GM03348 (cell line): ENCODE results near the gene CHST11.

ENCODE experiments used
- DNase-seq: peaks from one replicate; pipeline ENCODE4 v3.0.0; 2012; ENCODE audit warnings: low spot score

The CHST11 gene

DNA sequence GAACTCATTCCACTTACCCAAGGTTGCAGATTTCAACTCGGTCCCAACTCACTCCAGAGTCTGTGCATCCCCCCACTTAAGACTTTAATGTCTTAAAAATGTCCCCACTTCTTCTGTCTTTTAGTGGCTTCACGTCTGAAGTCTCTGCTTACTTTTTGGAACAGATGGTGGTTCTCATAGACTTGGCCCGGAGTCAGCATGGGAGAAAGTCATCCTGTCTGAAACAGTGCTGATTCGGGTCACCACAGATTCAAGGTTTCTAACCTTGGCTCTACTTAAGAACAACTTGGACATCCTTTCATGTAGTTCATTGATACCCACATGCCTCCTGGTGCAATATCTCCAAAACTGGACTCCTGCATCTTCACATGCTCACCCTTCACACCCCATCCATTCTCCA, 26.0 kb downstream of the CHST11 start:
- DNase-seq = no peak

DNA sequence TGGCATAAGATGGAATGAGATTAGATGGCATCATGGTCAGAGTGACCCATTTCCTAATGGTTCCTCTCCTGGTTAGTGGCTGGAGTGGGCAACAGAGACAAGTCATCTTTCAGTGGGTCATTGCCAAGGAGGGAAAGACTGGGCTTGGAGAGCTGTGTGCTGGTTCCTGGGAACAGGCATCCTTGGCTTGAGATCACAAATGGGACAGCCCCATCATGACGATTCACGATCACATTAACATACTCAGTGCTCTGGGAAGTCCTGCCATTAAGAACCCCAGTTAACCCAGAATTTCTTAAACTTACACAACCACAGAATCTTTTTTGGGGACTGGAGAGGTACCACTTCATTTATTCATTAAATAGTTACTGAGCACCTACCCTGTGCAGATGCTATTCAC, 27.3 kb downstream of the CHST11 start:
- no peak for DNase-seq

GRCh38 chr12:104485651-104486362, 29.1 kb downstream of the CHST11 start:
- DNase-seq = no peak

DNA sequence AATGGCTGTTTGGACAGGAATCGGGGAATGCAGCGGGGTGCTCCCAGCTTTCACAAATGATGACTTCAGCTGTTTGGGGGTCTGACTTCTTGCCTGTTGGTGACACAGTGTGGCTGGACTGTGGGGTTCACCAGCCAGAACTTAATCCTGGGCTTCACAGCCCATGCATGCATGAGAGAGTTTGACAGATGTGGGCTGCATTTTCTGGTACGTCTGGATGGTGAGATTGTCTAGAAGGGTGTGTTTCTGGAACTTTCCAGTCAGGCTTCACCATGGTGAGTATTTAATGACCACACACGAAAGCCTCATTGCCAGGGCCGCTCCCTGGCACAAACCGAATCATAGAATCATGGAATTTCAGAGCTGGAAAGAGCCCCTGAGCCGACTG, 29.6 kb downstream of the CHST11 start:
- no peak for DNase-seq

GRCh38 chr12:104486943-104487819, 30.4 kb downstream of the CHST11 start:
- DNase-seq = no peak

- no peak for DNase-seq
Observed at GRCh38 chr12:104488374-104488773, 31.6 kb downstream of the CHST11 start.

GRCh38 chr12:104490186-104490585, 33.4 kb downstream of the CHST11 start:
- no peak for DNase-seq

DNA sequence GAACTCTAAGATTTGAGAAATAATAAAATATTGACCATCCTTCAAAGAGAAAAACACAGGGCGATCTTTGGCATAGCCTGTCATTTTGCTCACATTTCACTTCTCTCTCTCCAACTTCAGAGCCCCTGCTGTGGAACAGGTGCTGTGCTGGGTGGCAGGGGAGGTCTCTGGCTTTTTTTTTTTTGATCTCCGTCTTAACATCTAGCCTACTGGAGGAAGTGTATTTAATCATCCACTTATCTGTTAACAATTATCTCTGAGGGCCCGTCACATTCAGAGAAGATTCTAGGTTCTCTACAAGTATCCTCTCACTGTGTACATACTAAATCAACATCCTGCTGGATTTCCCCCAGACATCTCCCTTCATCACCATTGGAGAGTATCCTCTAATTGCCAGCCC, 34.1 kb downstream of the CHST11 start:
- no peak for DNase-seq

DNA sequence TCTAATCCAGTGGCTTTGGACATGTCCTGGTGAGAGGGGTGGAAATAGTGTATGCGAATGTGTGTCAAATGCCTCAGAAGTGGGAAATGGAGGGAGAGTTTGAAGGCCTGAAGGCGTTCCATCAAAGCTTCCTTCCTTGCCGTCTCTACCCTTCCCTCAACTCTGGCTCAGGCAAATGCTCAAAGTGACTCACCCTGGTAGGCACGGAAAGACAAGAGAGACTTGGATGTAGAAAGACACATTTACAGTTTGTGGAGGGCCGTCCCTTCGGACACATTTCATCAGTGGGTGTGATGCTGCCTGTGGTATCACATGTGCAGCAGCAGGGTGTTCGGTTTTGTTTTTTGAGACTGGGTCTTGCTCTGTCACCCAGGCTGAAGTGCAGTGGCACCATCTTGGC, 36.7 kb downstream of the CHST11 start:
- DNase-seq = peak; percentile 23

DNA sequence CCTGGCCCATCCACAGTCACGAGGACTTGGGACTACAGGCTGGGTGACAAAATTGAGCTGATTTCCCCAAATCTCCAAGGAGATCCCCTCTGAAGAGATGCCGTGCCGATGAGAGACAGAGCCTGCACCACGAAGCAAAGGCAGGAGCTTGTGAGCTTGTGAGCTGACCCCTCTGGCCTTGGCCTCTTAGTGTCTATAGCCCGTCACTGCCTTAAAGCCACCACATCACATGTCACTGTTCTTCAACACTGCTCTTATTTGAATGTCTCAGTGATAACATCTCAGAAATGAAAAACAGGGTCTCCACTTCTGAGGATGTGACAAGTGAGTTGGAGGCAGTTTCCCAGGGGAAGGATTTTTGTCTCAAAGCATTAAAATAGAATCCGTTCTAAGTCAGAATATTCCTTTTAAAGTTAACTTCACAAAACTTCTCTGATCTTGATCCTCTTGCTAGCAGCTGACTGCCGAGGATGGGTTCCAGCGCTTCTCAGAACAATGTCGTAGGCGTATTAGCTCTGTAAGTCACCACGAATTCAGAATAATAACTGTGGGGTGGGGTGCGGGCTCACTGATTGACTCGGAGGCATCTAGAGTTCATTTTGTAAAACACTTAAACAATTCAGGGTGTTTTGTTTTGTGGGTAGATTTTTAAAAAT, 37.5 kb downstream of the CHST11 start:
- DNase-seq = peak; percentile 46

- DNase-seq = no peak
Observed at GRCh38 chr12:104494793-104495158, 38.0 kb downstream of the CHST11 start.

- no peak for DNase-seq
Observed at GRCh38 chr12:104495786-104496185, 39.0 kb downstream of the CHST11 start.

GRCh38 chr12:104496336-104496735, 39.6 kb downstream of the CHST11 start:
- DNase-seq = no peak

DNA sequence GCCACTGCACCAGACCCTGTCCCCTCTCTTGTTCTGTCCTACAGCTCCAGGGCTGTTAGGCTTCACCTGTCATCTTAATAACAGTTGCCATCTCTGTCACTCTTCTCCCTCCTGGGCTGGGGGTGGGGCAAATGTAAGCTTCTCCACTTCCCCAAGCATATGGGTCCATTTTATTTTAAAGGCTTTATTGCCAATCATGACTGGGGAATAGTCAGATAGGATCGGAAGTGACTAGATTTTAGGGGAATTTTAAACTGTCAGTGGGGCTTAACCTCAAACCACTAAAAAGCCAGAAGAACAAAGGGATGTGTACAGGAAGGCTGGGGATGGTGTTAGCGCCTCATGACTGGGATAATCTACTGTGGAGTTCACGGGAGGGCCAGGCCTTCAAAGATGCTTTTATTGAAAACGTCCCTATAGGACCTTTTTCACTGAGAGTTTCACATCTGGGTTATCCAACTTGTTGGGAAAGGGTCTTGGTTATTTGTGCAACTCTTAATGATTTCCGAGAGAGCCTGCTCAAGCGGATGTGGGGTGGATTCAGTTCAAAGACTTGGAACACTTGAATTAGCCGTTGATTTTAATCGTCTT, 41.6 kb downstream of the CHST11 start:
- peak; percentile 11 for DNase-seq

DNA sequence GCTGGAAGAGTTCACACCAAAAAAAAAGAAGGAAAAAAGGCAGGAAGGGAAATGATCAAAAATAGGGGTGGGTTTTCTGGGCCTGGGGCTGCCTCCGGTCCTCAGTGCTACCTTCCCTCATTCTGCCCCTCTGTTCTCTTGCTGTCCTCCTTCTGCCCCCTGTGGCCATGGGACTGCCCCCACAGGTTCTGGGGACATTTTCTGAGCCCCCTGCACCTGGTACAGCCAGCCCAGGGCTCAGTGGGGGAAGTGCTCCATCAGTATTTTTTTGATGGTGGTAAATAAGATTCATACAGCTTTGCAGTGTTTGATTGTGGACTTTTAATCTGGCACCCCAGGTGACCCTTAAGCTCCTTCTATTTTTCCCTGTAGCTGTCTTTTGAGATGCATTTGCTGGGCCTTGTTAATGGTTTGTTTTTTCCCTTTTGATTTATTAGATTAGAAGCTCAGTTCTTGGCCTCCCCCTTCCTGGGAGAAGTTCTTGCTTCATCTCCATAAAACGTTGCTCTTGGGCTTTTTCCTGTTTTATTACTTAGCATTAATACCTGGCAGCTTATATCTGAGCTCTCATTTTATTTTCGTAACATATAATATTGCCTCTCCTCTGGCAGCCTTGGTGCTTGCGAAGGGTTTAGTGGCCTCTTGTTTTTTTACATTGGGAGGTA, 43.1 kb downstream of the CHST11 start:
- no peak for DNase-seq

DNA sequence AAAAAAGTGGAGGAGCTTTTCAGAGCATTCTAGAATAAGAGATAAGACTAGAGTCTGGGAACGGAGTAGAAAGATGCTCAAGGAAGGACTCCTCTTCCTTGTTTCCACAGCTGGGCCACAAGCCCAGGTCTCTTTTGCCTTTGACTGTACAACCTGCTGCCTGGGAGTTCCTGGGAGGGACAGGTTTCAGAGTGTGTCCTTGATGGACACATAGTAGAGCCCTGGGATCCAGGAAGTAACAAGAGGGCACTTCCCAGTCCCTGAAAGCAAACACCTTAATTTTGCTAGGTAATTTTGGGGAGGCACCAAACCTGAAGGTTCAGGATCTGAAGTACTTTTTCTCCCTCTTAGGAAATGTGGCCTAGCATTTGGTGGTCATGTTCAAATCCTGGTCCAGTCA, 44.4 kb downstream of the CHST11 start:
- no peak for DNase-seq

- no peak for DNase-seq
Observed at GRCh38 chr12:104501660-104502059, 44.9 kb downstream of the CHST11 start.

DNA sequence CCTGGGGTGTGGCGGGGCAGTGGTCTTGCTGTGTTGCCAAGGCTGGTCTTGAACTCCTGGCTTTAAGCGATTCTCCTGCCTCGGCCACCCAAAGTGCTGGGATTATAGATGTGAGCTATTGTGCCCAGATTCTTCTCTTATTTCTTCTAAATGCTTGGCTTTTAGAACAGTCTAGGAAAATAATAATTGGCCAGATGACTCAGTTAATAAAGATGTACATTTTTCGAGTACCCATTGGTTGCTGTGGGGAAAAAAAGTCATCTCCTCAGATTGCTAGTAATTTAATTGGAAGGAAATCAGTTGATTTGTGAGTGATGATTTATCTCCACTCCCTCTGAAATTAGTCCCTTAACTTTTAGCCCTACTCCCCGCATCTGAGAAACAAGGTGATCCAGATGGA, 45.5 kb downstream of the CHST11 start:
- peak; percentile 20 for DNase-seq

GRCh38 chr12:104502638-104503037, 45.9 kb downstream of the CHST11 start:
- DNase-seq = no peak

DNA sequence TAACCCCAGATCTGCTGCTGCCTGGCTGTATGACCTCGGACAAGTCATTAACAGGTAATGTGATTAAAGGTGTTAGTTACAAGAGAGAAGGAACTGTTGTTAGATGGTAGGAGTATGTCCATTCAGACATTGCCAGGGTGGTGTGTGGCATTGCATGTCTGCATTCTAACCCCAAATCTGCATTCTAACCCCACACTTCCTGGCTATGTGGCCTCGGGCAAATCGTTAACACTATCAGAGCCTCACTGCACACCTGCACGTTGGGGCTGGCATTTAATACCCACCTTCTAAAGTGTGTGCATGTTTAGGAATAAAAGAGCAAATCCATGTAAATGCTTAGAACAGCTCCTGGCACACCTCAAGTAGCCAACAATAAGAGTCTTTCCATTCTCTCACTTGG, 46.4 kb downstream of the CHST11 start:
- no peak for DNase-seq

DNA sequence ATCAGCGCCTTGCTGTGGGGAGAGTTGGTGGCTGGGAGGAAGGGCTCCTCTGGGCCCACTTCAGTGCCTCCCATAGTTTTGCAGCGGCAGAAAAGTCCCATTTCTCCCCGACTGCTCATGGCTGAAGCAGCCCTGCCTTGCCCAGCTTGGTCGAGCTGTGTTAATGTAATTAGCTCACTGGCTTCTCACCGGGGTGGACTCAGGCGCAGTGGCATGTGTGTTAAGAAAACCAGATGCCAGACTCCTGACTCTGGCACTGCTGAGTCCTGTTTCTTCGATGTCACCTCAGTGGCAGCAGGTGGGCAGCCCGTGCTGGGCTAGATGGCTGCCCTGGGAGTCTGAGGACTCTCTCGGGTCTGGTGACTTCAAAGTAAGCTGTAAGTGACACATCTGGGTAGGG, 47.4 kb downstream of the CHST11 start:
- no peak for DNase-seq
